ENCODE results near the gene DHCR7. TPM values are rescaled to one million over a fixed set of nuclear protein-coding genes. Genes with fewer than 3 reads are reported as not detected.

The DHCR7 gene
- total RNA-seq, 4 donors from 2014 or later = 5.8 to 9.5 (median 9.2) TPM

- 95% methylated on average over 6 of the region's 6 CpGs for WGBS
- no peak overlapping the region for H3K27ac ChIP-seq (replicated peaks in 1 of 4)
- no peak for TF ChIP-seq POLR2AphosphoS5 (IDR thresholded peaks at IDR 0.05)
- no peak for TF ChIP-seq CTCF (IDR thresholded peaks at IDR 0.05)
- TF ChIP-seq EP300 (IDR thresholded peaks at IDR 0.05) = no peak
- no peak for TF ChIP-seq POLR2A (IDR thresholded peaks at IDR 0.05; ENCODE audit: low read depth)
- no peak overlapping the region for H3K4me3 ChIP-seq
- DNase-seq (ENCODE audit: extremely low spot score) = no peak
- H3K36me3 ChIP-seq = peaks cover 68 to 91% (median 80%) of the 10 kb centered on the region in 4 donors
- H3K4me1 ChIP-seq = no peaks in the 10 kb centered on the region
- intact Hi-C loops (cut with DNase I) = no loop called here
- H3K27me3 ChIP-seq = no peaks in the 10 kb centered on the region
- no peaks in the 10 kb centered on the region for H3K9me3 ChIP-seq
Observed at GRCh38 chr11:71483692-71484091, 35.5 kb upstream of the DHCR7 start.

GRCh38 chr11:71482746-71483364, 34.7 kb upstream of the DHCR7 start:
- H3K36me3 ChIP-seq = peaks cover 76 to 93% (median 87%) of the 10 kb centered on the region in 4 donors
- 98% methylated on average over 13 of the region's 13 CpGs for WGBS

GRCh38 chr11:71482216-71482615, 34.0 kb upstream of the DHCR7 start:
- TF ChIP-seq EP300 (IDR thresholded peaks at IDR 0.05) = no peak
- TF ChIP-seq POLR2AphosphoS5 (IDR thresholded peaks at IDR 0.05) = no peak
- H3K36me3 ChIP-seq = peaks cover 81 to 97% (median 94%) of the 10 kb centered on the region in 4 donors
- no peaks in the 10 kb centered on the region for H3K9me3 ChIP-seq
- intact Hi-C loops (cut with DNase I) = no loop called here
- no peaks in the 10 kb centered on the region for H3K4me1 ChIP-seq
- 97% methylated on average over 7 of the region's 18 CpGs for WGBS
- H3K27me3 ChIP-seq = no peaks in the 10 kb centered on the region
- DNase-seq (ENCODE audit: extremely low spot score) = no peak
- H3K4me3 ChIP-seq = no peak overlapping the region
- H3K27ac ChIP-seq (replicated peaks in 1 of 4) = no peak overlapping the region

More at GRCh38 chr11:71482746-71483364, 34.7 kb upstream of the DHCR7 start:
- Histone ChIP-seq H3K4me1 (no peaks in the 10 kb centered on the region), H3K27me3 (no peaks in the 10 kb centered on the region), H3K27ac (replicated peaks in 1 of 4) (no peak overlapping the region), H3K9me3 (no peaks in the 10 kb centered on the region), H3K4me3 (no peak overlapping the region)
- TF ChIP-seq POLR2AphosphoS5 (IDR thresholded peaks at IDR 0.05) = no peak
- no peak for DNase-seq (ENCODE audit: extremely low spot score)
- intact Hi-C loops (cut with DNase I) = no loop called here

GRCh38 chr11:71481101-71481960, 33.1 kb upstream of the DHCR7 start:
- Histone ChIP-seq H3K4me1 (no peaks in the 10 kb centered on the region), H3K36me3 (peaks cover 90 to 100% (median 98%) of the 10 kb centered on the region in 4 donors), H3K4me3 (no peak overlapping the region), H3K27ac (replicated peaks in 1 of 4) (no peak overlapping the region), H3K27me3 (no peaks in the 10 kb centered on the region), H3K9me3 (no peaks in the 10 kb centered on the region)
- intact Hi-C loops (cut with DNase I) = no loop called here
- 92% methylated on average over 16 of the region's 24 CpGs for WGBS
- DNase-seq (ENCODE audit: extremely low spot score) = no peak
- TF ChIP-seq EP300 (IDR thresholded peaks at IDR 0.05) = no peak
- no peak for TF ChIP-seq CTCF (IDR thresholded peaks at IDR 0.05)
- TF ChIP-seq POLR2A (IDR thresholded peaks at IDR 0.05; ENCODE audit: low read depth) = no peak
- no peak for TF ChIP-seq POLR2AphosphoS5 (IDR thresholded peaks at IDR 0.05)

- no peak overlapping the region for H3K4me3 ChIP-seq
- no peak for DNase-seq (ENCODE audit: extremely low spot score)
- H3K9me3 ChIP-seq = no peaks in the 10 kb centered on the region
- 92% methylated on average over 11 of the region's 11 CpGs for WGBS
- H3K4me1 ChIP-seq = no peaks in the 10 kb centered on the region
- no peaks in the 10 kb centered on the region for H3K27me3 ChIP-seq
- TF ChIP-seq CTCF (IDR thresholded peaks at IDR 0.05) (no peak), POLR2A (IDR thresholded peaks at IDR 0.05; ENCODE audit: low read depth) (no peak), POLR2AphosphoS5 (IDR thresholded peaks at IDR 0.05) (no peak), EP300 (IDR thresholded peaks at IDR 0.05) (no peak)
- intact Hi-C loops (cut with DNase I) = no loop called here
- peaks cover 90 to 100% (median 98%) of the 10 kb centered on the region in 4 donors for H3K36me3 ChIP-seq
- H3K27ac ChIP-seq (replicated peaks in 1 of 4) = no peak overlapping the region
Observed at GRCh38 chr11:71478528-71478840, 30.3 kb upstream of the DHCR7 start.
